Gastrocnemius medialis (tissue), 4 donors: ENCODE results near the gene CORT. TPM values are rescaled to one million over a fixed set of nuclear protein-coding genes. Genes with fewer than 3 reads are reported as not detected.

ENCODE experiments used
- ATAC-seq, 2 donors: fragments of 150-250 bp; one replicate each; pipeline ENCODE4 v1.9.1; 2016
- DNase-seq, 2 donors: peaks; one replicate each; pipeline ENCODE4 v3.0.0-alpha.2; 2019
- H3K27ac ChIP-seq, 4 donors: fragments of 200-600 bp; sonication (generic); 1 replicate in 1 of 4; 2 replicates in 3 of 4; pipeline ENCODE4 v1.5.1; 2016 to 2018; ENCODE audit warnings: mild to moderate bottlenecking in 2 of 4, moderate library complexity in 1 of 4
- H3K27me3 ChIP-seq, 3 donors: fragments of 200-600 bp; sonication (generic) in 2 of 3; 1 replicate in 1 of 3; 2 replicates in 2 of 3; pipeline versions ENCODE4 v1.5.1 to v1.6.0; 2016 to 2019; ENCODE audit warnings: mild to moderate bottlenecking in 1 of 3, moderate library complexity in 1 of 3
- H3K36me3 ChIP-seq, 2 donors: fragments of 200-600 bp; sonication (generic) in 1 of 2; one replicate each; pipeline ENCODE4 v1.5.1; 2017 to 2018
- H3K4me1 ChIP-seq, 2 donors: fragments of 200-600 bp; sonication (generic) in 1 of 2; one replicate each; pipeline ENCODE4 v1.5.1; 2016 to 2017; ENCODE audit warnings: mild to moderate bottlenecking in 2 of 2
- H3K4me3 ChIP-seq, 4 donors: fragments of 200-600 bp; sonication (generic) in 3 of 4; 1 replicate in 1 of 4; 2 replicates in 3 of 4; pipeline ENCODE4 v1.5.1; 2016 to 2019; ENCODE audit warnings: mild to moderate bottlenecking in 2 of 4
- H3K9me3 ChIP-seq, 3 donors: fragments of 200-600 bp; sonication (generic) in 2 of 3; 1 replicate in 1 of 3; 2 replicates in 2 of 3; pipeline ENCODE4 v1.5.1; 2016 to 2019
- CTCF ChIP-seq, 5 experiments: fragments of 450-650 bp in 3 of 5; fragments of 200-600 bp in 2 of 5; sonication (generic) in 2 of 5; IDR thresholded peaks in 4 of 5; conservative IDR thresholded peaks in 1 of 5; 1 replicate in 4 of 5; 2 replicates in 1 of 5; pipeline ENCODE4 v1.5.1; 2016 to 2019; ENCODE audit warnings: antibody characterized with exemption in 5 of 5, mild to moderate bottlenecking in 3 of 5, moderate library complexity in 3 of 5
- POLR2A ChIP-seq, 2 donors: fragments of 450-650 bp; IDR thresholded peaks; one replicate each; pipeline ENCODE4 v1.6.1; 2017; ENCODE audit warnings: antibody characterized with exemption in 2 of 2, mild to moderate bottlenecking in 2 of 2, moderate library complexity in 2 of 2
- in situ Hi-C, 4 donors: fragments of 200-750 bp; cut with MboI; loops; one replicate each; pipeline versions ENCODE4 v1.15.0 to v1.8.0; 2017; ENCODE audit warnings: low sequenced_read_pairs in 4 of 4
- intact Hi-C: fragments of 100-400 bp; cut with DNase I; formaldehyde crosslinking; loops from one replicate; pipeline ENCODE4 v1.15.1; 2023; ENCODE audit warnings: low total_unique reads
- total RNA-seq, 4 donors: library from RNA; depleted of rRNA; stranded (reverse); fragments of >200 nt; gene quantifications; one replicate each; pipeline versions ENCODE4 v1.1.0 to v1.2.3, GENCODE V29; 2016

CORT gene
- total RNA-seq, 4 donors from 2014 or later: 0.46 TPM; not detected in 3

- Histone ChIP-seq H3K4me3 (no peak overlapping the region), H3K36me3 (no peaks in the 10 kb centered on the region), H3K27ac (no peak overlapping the region), H3K27me3 (no peaks in the 10 kb centered on the region), H3K4me1 (peaks cover 8 to 14% of the 10 kb centered on the region in 2 donors), H3K9me3 (no peaks in the 10 kb centered on the region)
- intact Hi-C loops (no loop called here), in situ Hi-C loops (loop anchor here in 1 of 4 donors (25.0 kb wide), 1 partner anchor 796 kb away; no protein-coding TSS in a partner anchor)
- TF ChIP-seq POLR2A (IDR thresholded peaks at IDR 0.05) (no peak), CTCF (IDR thresholded peaks at IDR 0.05 in 4 of 5, conservative IDR thresholded peaks at IDR 0.05 in 1 of 5) (no peak)
- ATAC-seq (no peak), DNase-seq (no peak)
Measured at GRCh38 chr1:10433790-10434189, 16.0 kb upstream of the CORT start.

GRCh38 chr1:10434590-10434989 lies 15.2 kb upstream of the CORT start:
- H3K4me1 ChIP-seq: peaks cover 8 to 13% of the 10 kb centered on the region in 2 donors
- no peak for TF ChIP-seq POLR2A (IDR thresholded peaks at IDR 0.05)
- TF ChIP-seq CTCF (IDR thresholded peaks at IDR 0.05 in 4 of 5, conservative IDR thresholded peaks at IDR 0.05 in 1 of 5): no peak
- H3K27ac ChIP-seq: no peak overlapping the region
- no peaks in the 10 kb centered on the region for H3K27me3 ChIP-seq
- intact Hi-C loops (no loop called here), in situ Hi-C loops (loop anchor here in 1 of 4 donors (25.0 kb wide), 1 partner anchor 797 kb away; no protein-coding TSS in a partner anchor)
- H3K4me3 ChIP-seq: no peak overlapping the region
- no peaks in the 10 kb centered on the region for H3K9me3 ChIP-seq
- ATAC-seq (no peak), DNase-seq (no peak)
- no peaks in the 10 kb centered on the region for H3K36me3 ChIP-seq

- Histone ChIP-seq H3K4me3 (no peak overlapping the region), H3K27me3 (no peaks in the 10 kb centered on the region), H3K4me1 (no peaks in the 10 kb centered on the region), H3K9me3 (no peaks in the 10 kb centered on the region), H3K36me3 (no peaks in the 10 kb centered on the region), H3K27ac (no peak overlapping the region)
- in situ Hi-C loops: loop anchor here in 1 of 4 donors (25.0 kb wide), 1 partner anchor 800 kb away; no protein-coding TSS in a partner anchor
- ATAC-seq (no peak), DNase-seq (no peak)
- TF ChIP-seq POLR2A (IDR thresholded peaks at IDR 0.05) (no peak), CTCF (IDR thresholded peaks at IDR 0.05 in 4 of 5, conservative IDR thresholded peaks at IDR 0.05 in 1 of 5) (no peak)
- intact Hi-C loops: no loop called here
Measured at GRCh38 chr1:10437052-10437451, 12.8 kb upstream of the CORT start.

- Histone ChIP-seq H3K27me3 (no peaks in the 10 kb centered on the region), H3K9me3 (no peaks in the 10 kb centered on the region), H3K4me3 (no peak overlapping the region), H3K4me1 (no peaks in the 10 kb centered on the region), H3K27ac (no peak overlapping the region), H3K36me3 (no peaks in the 10 kb centered on the region)
- in situ Hi-C loops (loop anchor here in 1 of 4 donors (25.0 kb wide), 1 partner anchor 801 kb away; no protein-coding TSS in a partner anchor), intact Hi-C loops (no loop called here)
- DNase-seq: no peak
- no peak for ATAC-seq
- TF ChIP-seq CTCF (IDR thresholded peaks at IDR 0.05 in 4 of 5, conservative IDR thresholded peaks at IDR 0.05 in 1 of 5) (no peak), POLR2A (IDR thresholded peaks at IDR 0.05) (no peak)
Measured at GRCh38 chr1:10438677-10439163, 11.1 kb upstream of the CORT start.

- no peaks in the 10 kb centered on the region for H3K36me3 ChIP-seq
- no peaks in the 10 kb centered on the region for H3K27me3 ChIP-seq
- H3K4me3 ChIP-seq: no peak overlapping the region
- no peak overlapping the region for H3K27ac ChIP-seq
- no peak for TF ChIP-seq CTCF (IDR thresholded peaks at IDR 0.05 in 4 of 5, conservative IDR thresholded peaks at IDR 0.05 in 1 of 5)
- no peak for TF ChIP-seq POLR2A (IDR thresholded peaks at IDR 0.05)
- H3K9me3 ChIP-seq: no peaks in the 10 kb centered on the region
- H3K4me1 ChIP-seq: no peaks in the 10 kb centered on the region
- in situ Hi-C loops: loop anchor here in 1 of 4 donors (25.0 kb wide), 1 partner anchor 803 kb away; no protein-coding TSS in a partner anchor
- intact Hi-C loops: no loop called here
- ATAC-seq (no peak), DNase-seq (no peak)
Measured at GRCh38 chr1:10440305-10440704, 9.5 kb upstream of the CORT start.
